Esophagus muscularis mucosa (tissue), 4 donors: Measurements from ENCODE around the gene TBC1D9B.

ENCODE experiments used
- EP300 ChIP-seq: sonication (generic); formaldehyde crosslinking; IDR thresholded peaks from one replicate; pipeline ENCODE4 v1.6.1; 2017; ENCODE audit warnings: antibody characterized with exemption
- POLR2A ChIP-seq: fragments of 450-650 bp; IDR thresholded peaks from one replicate; pipeline ENCODE4 v1.6.1; 2017; ENCODE audit warnings: antibody characterized with exemption, moderate library complexity, mild to moderate bottlenecking, low read depth
- POLR2AphosphoS5 ChIP-seq, 2 donors: sonication (generic); formaldehyde crosslinking; IDR thresholded peaks; one replicate each; pipeline ENCODE4 v1.6.1; 2017; ENCODE audit warnings: antibody characterized with exemption in 2 of 2
- TF ChIP-seq, protein P1 (sequence below), 3 experiments: fragments of 200-600 bp in 2 of 3; fragments of 450-650 bp in 1 of 3; sonication (generic) in 2 of 3; IDR thresholded peaks; one replicate each; pipeline ENCODE4 v1.5.1; 2017 to 2019; ENCODE audit warnings: antibody characterized with exemption in 3 of 3, mild to moderate bottlenecking in 2 of 3, moderate library complexity in 1 of 3

DNA sequence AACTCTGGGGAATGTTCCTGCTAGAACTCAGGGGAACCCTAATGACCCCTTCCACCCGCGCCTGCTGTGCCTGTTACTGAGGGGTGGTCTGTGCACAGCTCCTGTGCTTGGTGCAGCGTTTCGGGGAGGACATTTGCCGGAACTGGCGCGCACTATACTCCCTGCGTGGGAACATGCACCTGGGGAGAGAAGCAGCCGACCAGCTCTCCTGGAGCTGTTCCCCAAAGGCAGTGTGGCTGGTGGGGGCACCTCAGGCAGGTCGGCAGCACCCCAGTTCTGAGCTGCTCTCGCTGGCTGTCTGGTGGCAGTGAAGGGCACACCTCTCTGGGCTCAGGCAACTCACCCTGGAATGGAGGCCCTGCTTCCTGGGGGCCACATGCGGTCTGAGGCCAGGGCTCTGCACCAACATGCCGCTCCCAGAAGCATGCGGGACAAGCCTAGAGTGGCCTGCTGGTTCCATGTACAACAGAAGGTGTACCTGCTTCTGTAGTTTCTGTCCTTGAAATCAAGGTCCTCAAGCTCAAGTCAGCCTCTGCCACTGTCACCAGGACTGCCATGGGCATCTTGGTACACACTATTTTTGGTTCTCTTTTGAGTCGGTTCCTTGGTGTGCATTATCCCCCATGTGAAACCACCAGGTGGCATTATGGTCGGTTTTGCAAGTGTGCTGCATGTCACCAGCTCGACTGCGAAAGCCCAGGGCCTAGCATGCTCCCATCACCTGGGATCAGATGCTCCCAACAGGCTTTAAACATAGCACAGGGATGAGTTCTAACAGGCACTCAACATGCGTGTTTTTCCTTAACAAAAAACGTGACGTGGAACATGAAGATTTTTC is 41.2 kb downstream of the TBC1D9B start:
- TF ChIP-seq, protein P1, sequence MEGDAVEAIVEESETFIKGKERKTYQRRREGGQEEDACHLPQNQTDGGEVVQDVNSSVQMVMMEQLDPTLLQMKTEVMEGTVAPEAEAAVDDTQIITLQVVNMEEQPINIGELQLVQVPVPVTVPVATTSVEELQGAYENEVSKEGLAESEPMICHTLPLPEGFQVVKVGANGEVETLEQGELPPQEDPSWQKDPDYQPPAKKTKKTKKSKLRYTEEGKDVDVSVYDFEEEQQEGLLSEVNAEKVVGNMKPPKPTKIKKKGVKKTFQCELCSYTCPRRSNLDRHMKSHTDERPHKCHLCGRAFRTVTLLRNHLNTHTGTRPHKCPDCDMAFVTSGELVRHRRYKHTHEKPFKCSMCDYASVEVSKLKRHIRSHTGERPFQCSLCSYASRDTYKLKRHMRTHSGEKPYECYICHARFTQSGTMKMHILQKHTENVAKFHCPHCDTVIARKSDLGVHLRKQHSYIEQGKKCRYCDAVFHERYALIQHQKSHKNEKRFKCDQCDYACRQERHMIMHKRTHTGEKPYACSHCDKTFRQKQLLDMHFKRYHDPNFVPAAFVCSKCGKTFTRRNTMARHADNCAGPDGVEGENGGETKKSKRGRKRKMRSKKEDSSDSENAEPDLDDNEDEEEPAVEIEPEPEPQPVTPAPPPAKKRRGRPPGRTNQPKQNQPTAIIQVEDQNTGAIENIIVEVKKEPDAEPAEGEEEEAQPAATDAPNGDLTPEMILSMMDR (IDR thresholded peaks at IDR 0.05) = no peak
- TF ChIP-seq POLR2A (no peak), POLR2AphosphoS5 (IDR thresholded peaks at IDR 0.05) (no peak), EP300 (no peak)
